MCF 10A (cell line): ENCODE results near the gene CCDC93. TPM values are rescaled to one million over a fixed set of nuclear protein-coding genes. Genes with fewer than 3 reads are reported as not detected.

Experiments used
- BruUV-seq: library from RNA; stranded (reverse); fragments of 400-500 nt; replicated peaks from 2 replicates; lab custom pipeline; 2021; lab: Mats Ljungman, UMichigan
- CTCF ChIA-PET: fragments of 300-600 bp; sonication (Branson Sonifier 250); formaldehyde crosslinking; extraction: SDS; loops from one replicate; lab custom pipeline; 2021; ENCODE audit warnings: antibody characterized with exemption, inconsistent platforms; lab: Yijun Ruan, JAX
- POLR2A ChIA-PET: fragments of 300-600, 350-650 bp; sonication (Branson Sonifier 250); formaldehyde crosslinking; extraction: SDS; loops from one replicate; lab custom pipeline; 2020; ENCODE audit warnings: antibody characterized with exemption, inconsistent platforms; lab: Yijun Ruan, JAX
- DNase-seq: peaks from one replicate; pipeline ENCODE4 v3.0.0-alpha.2; 2018; ENCODE audit not compliant: unreplicated experiment
- H3K27ac Mint-ChIP-seq: one replicate; pipeline ENCODE4 v1.8.0; 2022; ENCODE audit warnings: mild to moderate bottlenecking, low read depth, mixed read lengths; ENCODE audit not compliant: unreplicated experiment
- H3K27me3 Mint-ChIP-seq: one replicate; pipeline ENCODE4 v1.8.0; 2022; ENCODE audit warnings: mixed read lengths; ENCODE audit not compliant: insufficient read depth, unreplicated experiment
- H3K36me3 Mint-ChIP-seq: one replicate; pipeline ENCODE4 v1.8.0; 2022; ENCODE audit warnings: mild to moderate bottlenecking, moderate library complexity, mixed read lengths; ENCODE audit not compliant: insufficient read depth, unreplicated experiment
- H3K4me1 Mint-ChIP-seq: one replicate; pipeline ENCODE4 v1.8.0; 2022; ENCODE audit warnings: mixed read lengths; ENCODE audit not compliant: insufficient read depth, unreplicated experiment
- H3K4me3 Mint-ChIP-seq: one replicate; pipeline ENCODE4 v1.8.0; 2022; ENCODE audit warnings: mild to moderate bottlenecking, moderate library complexity, mixed read lengths; ENCODE audit not compliant: unreplicated experiment
- H3K9me3 Mint-ChIP-seq: one replicate; pipeline ENCODE4 v1.8.0; 2022; ENCODE audit warnings: mixed read lengths; ENCODE audit not compliant: unreplicated experiment
- intact Hi-C: fragments of 100-400 bp; cut with micrococcal nuclease; formaldehyde crosslinking; loops from 2 replicates; pipeline ENCODE4 v1.14.1; 2022
- total RNA-seq: library from RNA; stranded (reverse); gene quantifications from 2 replicates; pipeline ENCODE4 v1.2.3, GENCODE V29; 2022
- TF ChIP-seq, protein P1 (sequence below): fragments of 200-600 bp; IDR thresholded peaks from one replicate; pipeline ENCODE4 v1.8.0; 2022; ENCODE audit warnings: antibody characterized with exemption, mild to moderate bottlenecking; ENCODE audit not compliant: unreplicated experiment

CCDC93 gene
- total RNA-seq, 1 experiment from 2014 or later, result 37.8 TPM

DNA sequence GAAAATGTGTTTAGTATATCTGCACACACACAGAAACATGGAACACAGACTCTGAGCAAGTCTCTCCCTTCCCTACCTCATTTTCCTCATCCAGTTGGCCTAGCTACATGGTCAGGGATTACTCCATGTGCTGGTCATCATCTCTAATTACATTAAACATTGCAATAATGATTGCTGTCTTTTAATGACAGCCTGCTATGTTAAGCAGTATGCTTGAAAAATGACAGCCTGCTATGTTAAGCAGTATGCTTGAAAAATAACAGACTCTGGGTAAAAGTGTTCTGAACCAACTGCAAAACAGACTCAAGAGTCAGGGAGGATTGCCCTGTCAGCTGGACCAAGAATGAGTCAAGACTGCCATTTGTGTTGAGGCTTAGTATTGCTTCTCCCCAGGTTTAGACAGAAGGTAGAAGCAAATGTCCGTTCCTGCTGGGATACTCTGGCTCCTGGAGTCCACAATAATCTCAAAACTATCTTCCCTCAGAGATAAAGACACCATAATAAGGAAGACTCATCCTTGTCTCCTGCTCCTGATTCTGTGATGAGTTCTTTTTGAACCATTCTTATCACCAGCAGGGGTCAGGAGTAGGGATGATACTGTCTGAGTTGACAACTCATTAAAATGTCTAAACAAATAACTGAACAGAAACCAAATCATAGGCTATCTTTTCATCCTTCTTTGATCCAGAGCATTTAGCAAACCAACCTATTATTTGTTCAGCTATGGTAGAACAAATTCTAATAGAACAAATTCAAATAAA is 57.7 kb downstream of the CCDC93 start:
- TF ChIP-seq, protein P1, sequence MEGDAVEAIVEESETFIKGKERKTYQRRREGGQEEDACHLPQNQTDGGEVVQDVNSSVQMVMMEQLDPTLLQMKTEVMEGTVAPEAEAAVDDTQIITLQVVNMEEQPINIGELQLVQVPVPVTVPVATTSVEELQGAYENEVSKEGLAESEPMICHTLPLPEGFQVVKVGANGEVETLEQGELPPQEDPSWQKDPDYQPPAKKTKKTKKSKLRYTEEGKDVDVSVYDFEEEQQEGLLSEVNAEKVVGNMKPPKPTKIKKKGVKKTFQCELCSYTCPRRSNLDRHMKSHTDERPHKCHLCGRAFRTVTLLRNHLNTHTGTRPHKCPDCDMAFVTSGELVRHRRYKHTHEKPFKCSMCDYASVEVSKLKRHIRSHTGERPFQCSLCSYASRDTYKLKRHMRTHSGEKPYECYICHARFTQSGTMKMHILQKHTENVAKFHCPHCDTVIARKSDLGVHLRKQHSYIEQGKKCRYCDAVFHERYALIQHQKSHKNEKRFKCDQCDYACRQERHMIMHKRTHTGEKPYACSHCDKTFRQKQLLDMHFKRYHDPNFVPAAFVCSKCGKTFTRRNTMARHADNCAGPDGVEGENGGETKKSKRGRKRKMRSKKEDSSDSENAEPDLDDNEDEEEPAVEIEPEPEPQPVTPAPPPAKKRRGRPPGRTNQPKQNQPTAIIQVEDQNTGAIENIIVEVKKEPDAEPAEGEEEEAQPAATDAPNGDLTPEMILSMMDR, result no peak
- POLR2A ChIA-PET, result interaction anchor here (1.1 kb wide), 1 partner anchor 14 kb away, joined by 3 read pairs; no protein-coding TSS in a partner anchor
- intact Hi-C loops, result loop anchor here (1.0 kb wide), 1 partner anchor 47 kb away; no protein-coding TSS in a partner anchor

DNA sequence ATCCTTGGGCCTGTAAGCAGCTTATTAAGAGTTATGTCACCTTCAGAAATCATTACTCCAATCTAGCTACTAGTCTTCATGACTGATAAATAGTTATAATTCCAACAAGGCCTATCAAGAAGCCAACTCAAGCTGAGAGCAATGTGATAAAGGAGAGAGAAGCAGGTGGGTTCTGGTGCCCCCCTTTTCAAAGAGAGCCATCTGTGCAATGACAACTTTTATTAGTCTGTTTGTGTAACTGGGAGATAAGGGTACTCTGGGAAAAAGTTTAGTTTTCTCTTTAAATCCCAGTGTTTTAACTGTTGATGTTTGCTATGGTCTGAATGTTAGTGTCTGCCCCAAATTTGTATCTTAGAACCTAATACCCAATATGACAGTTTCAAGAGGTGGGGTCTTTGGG is 60.6 kb downstream of the CCDC93 start:
- no TSS peak for BruUV-seq
- Mint-ChIP-seq H3K36me3 (peaks cover 57% of the 10 kb centered on the region), H3K9me3 (no peaks in the 10 kb centered on the region), H3K27me3 (no peaks in the 10 kb centered on the region), H3K4me1 (peaks cover 13% of the 10 kb centered on the region), H3K27ac (no peak overlapping the region), H3K4me3 (no peak overlapping the region)
- ChIA-PET POLR2A (no interaction called here), CTCF (no interaction called here)
- TF ChIP-seq, protein P1, result no peak
- no peak for DNase-seq
- intact Hi-C loops, result no loop called here

More for the DNA sequence above, 57.7 kb downstream of the CCDC93 start:
- no peak overlapping the region for H3K4me3 Mint-ChIP-seq
- H3K27me3 Mint-ChIP-seq, result no peaks in the 10 kb centered on the region
- CTCF ChIA-PET, result interaction anchor here (0.6 to 2.5 kb wide), 6 partner anchors 9 to 47 kb away, joined by 3 to 25 read pairs (median 4); no protein-coding TSS in a partner anchor
- no peak overlapping the region for H3K27ac Mint-ChIP-seq
- H3K9me3 Mint-ChIP-seq, result no peaks in the 10 kb centered on the region
- H3K36me3 Mint-ChIP-seq, result peaks cover 53% of the 10 kb centered on the region
- no peak for DNase-seq
- no TSS peak for BruUV-seq
- peaks cover 22% of the 10 kb centered on the region for H3K4me1 Mint-ChIP-seq

DNA sequence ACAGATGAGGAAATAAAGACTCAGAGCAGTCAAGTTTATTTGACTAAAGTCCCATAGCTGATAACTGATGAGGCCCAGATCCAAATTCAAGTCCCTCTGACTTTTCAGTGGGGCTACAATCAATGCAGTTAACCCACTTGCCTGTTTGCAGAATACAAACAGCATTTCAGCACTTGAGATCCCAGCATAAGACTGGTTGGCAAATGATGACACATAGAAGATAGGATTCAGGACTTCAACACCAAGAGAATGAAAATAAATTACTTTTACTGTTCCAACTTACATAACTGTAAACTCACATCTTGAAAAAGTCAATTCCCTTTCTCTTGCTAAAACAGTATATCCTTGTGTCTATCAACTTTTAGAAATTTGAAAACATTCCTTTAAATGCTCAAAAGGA is 61.2 kb downstream of the CCDC93 start:
- BruUV-seq, result no TSS peak
- DNase-seq, result no peak
- CTCF ChIA-PET, result interaction anchor here (0.7 kb wide), 1 partner anchor 50 kb away, joined by 3 read pairs; no protein-coding TSS in a partner anchor
- peaks cover 57% of the 10 kb centered on the region for H3K36me3 Mint-ChIP-seq
- H3K9me3 Mint-ChIP-seq, result no peaks in the 10 kb centered on the region
- TF ChIP-seq, protein P1, result no peak
- H3K27me3 Mint-ChIP-seq, result no peaks in the 10 kb centered on the region
- POLR2A ChIA-PET, result no interaction called here
- peaks cover 8% of the 10 kb centered on the region for H3K4me1 Mint-ChIP-seq
- no peak overlapping the region for H3K4me3 Mint-ChIP-seq
- no peak overlapping the region for H3K27ac Mint-ChIP-seq
- intact Hi-C loops, result no loop called here

DNA sequence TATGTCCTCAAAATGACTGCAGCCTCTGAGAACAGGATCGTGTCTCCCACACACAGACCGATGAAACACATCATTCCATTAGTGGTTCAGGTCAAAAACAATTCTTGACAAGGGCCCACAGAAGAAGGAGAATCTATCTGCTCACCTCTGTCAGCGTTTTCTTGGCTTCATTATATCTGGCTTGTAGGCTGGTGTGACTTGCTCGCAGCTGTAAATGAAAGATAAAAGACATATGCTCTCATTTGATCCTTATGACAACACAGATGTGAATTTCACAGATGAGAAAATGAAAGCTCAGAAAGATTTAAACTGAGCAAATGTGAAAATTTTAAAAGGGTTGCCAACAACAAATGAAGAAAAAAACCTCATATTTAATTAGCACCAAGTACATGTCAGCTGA is 61.6 kb downstream of the CCDC93 start:
- H3K36me3 Mint-ChIP-seq, result peaks cover 57% of the 10 kb centered on the region
- peaks cover 3% of the 10 kb centered on the region for H3K4me1 Mint-ChIP-seq
- no peak overlapping the region for H3K27ac Mint-ChIP-seq
- POLR2A ChIA-PET, result no interaction called here
- BruUV-seq, result no TSS peak
- DNase-seq, result no peak
- no peaks in the 10 kb centered on the region for H3K27me3 Mint-ChIP-seq
- CTCF ChIA-PET, result interaction anchor here (0.7 kb wide), 1 partner anchor 51 kb away, joined by 3 read pairs; no protein-coding TSS in a partner anchor
- H3K4me3 Mint-ChIP-seq, result no peak overlapping the region
- H3K9me3 Mint-ChIP-seq, result no peaks in the 10 kb centered on the region
- TF ChIP-seq, protein P1, result no peak
- intact Hi-C loops, result no loop called here
